ENCODE measurements around the gene ACO2. TPM values are rescaled to one million over a fixed set of nuclear protein-coding genes. Genes with fewer than 3 reads are reported as not detected.
"Not testable (repeated sequence)": the region's sequence is repeated elsewhere in the genome, so short reads cannot be mapped to it uniquely, and the experiment has no call there.

ACO2 gene
- total RNA-seq, 1 experiment from 2014 or later, result 76.7 TPM

DNA sequence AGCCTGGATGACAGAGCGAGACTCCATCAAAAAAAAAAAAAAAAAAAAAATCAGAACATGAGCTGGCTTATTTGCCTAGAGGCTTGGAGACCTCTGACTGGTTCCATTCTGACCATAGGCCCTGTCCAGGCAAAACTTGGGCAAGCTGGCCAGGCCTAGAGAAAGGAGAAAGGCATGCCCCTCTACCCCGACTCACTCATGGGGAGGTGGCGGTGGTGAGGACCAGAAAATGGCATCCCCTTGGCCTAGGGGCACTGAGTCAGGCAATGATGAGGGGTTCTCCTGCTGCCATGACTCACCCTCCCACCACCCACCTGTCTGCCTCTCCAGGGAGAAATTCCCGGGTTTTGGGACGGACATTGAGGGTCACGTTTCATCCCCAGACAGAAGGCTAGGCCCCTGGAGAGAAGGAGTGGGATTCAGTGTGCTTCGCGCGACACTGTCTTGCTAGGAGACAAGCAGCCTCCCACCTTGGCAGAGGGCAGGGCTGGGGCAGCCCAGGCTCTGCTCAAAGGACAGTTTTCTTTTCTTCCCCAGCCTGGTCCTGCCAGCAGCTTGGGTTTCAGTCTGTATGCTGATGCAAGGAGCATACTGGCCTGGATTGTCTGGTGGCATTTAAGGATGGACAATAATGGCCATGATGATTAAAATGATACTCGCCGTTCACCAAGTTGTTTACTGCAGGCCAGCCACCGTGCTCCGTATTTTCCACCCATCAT is 39.5 kb upstream of the ACO2 start:
- H3K27ac ChIP-seq, result no peak overlapping the region
- TF ChIP-seq EZH2 (IDR thresholded peaks at IDR 0.05; ENCODE audit: low read depth), result no peak
- TF ChIP-seq CTCF (conservative IDR thresholded peaks at IDR 0.05), result no peak
- H3K27me3 ChIP-seq (ENCODE audit: insufficient read depth, low read depth), result no peaks in the 10 kb centered on the region
- no peaks in the 10 kb centered on the region for H3K9me2 ChIP-seq (ENCODE audit: insufficient read depth)
- H2AFZ ChIP-seq, result no peak overlapping the region
- H3K9me3 ChIP-seq (ENCODE audit: insufficient read depth, low read depth), result no peaks in the 10 kb centered on the region
- POLR2A ChIA-PET (ENCODE audit: unreplicated experiment), result no interaction called here
- H3K79me2 ChIP-seq (ENCODE audit: low read depth), result no peaks in the 10 kb centered on the region
- peaks cover 17% of the 10 kb centered on the region for H4K20me1 ChIP-seq (ENCODE audit: insufficient read depth)
- peaks cover 41% of the 10 kb centered on the region for H3F3A ChIP-seq (ENCODE audit: insufficient read depth, low read depth)
- DNase-seq, result no peak
- no peak overlapping the region for H3K4me3 ChIP-seq
- BruUV-seq (replicated peaks), result no TSS peak
- intact Hi-C loops (cut with micrococcal nuclease; ENCODE audit: unreplicated experiment), result no loop called here
- H3K4me2 ChIP-seq, result no peak overlapping the region
- 0 out of 2 replicates have a peak, but pooled peaks cover 5% of the 10 kb centered on the region for H3K36me3 ChIP-seq (ENCODE audit: low read depth)
- CTCF ChIA-PET, result interaction anchor here (0.6 kb wide), 1 partner anchor 29 kb away, joined by 3 read pairs; no protein-coding TSS in a partner anchor
- H3K4me1 ChIP-seq (replicated peaks; ENCODE audit: insufficient read depth), result no peaks in the 10 kb centered on the region

DNA sequence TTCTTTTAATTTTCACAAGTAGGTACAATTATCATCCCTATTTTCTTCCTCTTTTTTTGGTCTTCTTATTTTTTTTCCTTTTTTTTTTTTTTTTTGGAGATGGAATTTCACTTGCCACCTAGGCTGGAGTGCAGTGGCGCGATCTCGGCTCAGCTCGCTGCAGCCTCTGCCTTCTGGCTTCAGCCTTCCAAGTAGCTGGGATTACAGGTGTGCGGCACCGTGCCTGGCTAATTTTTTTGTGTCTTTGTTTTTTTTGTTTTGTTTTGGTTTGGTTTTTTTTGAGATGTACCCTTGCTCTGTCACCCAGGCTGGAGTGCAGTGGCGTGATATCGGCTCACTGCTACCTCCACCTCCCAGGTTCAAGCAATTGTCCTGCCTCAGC is 39.0 kb upstream of the ACO2 start:
- no peak overlapping the region for H3K4me2 ChIP-seq
- H3K4me3 ChIP-seq, result no peak overlapping the region
- CTCF ChIA-PET, result no interaction called here
- H3K9me3 ChIP-seq (ENCODE audit: insufficient read depth, low read depth), result no peaks in the 10 kb centered on the region
- H2AFZ ChIP-seq, result no peak overlapping the region
- H3K4me1 ChIP-seq (replicated peaks; ENCODE audit: insufficient read depth), result no peaks in the 10 kb centered on the region
- no peak for DNase-seq
- BruUV-seq (replicated peaks), result no TSS peak
- no peaks in the 10 kb centered on the region for H3K9me2 ChIP-seq (ENCODE audit: insufficient read depth)
- H3F3A ChIP-seq (ENCODE audit: insufficient read depth, low read depth), result peaks cover 41% of the 10 kb centered on the region
- TF ChIP-seq CTCF (conservative IDR thresholded peaks at IDR 0.05), result no peak
- no peak for TF ChIP-seq EZH2 (IDR thresholded peaks at IDR 0.05; ENCODE audit: low read depth)
- peaks cover 22% of the 10 kb centered on the region for H4K20me1 ChIP-seq (ENCODE audit: insufficient read depth)
- no peak overlapping the region for H3K27ac ChIP-seq
- peaks cover 5% of the 10 kb centered on the region for H3K79me2 ChIP-seq (ENCODE audit: low read depth)
- intact Hi-C loops (cut with micrococcal nuclease; ENCODE audit: unreplicated experiment), result no loop called here
- no peaks in the 10 kb centered on the region for H3K27me3 ChIP-seq (ENCODE audit: insufficient read depth, low read depth)
- POLR2A ChIA-PET (ENCODE audit: unreplicated experiment), result no interaction called here
- H3K36me3 ChIP-seq (ENCODE audit: low read depth), result 0 out of 2 replicates have a peak, but pooled peaks cover 5% of the 10 kb centered on the region

- POLR2A ChIA-PET (ENCODE audit: unreplicated experiment), result no interaction called here
- Histone ChIP-seq H3K4me1 (replicated peaks; ENCODE audit: insufficient read depth) (no peaks in the 10 kb centered on the region), H3K9me3 (ENCODE audit: insufficient read depth, low read depth) (no peaks in the 10 kb centered on the region), H3K27ac (no peak overlapping the region), H3K9me2 (ENCODE audit: insufficient read depth) (no peaks in the 10 kb centered on the region), H3F3A (ENCODE audit: insufficient read depth, low read depth) (peaks cover 51% of the 10 kb centered on the region), H3K4me3 (no peak overlapping the region), H3K4me2 (no peak overlapping the region), H3K27me3 (ENCODE audit: insufficient read depth, low read depth) (no peaks in the 10 kb centered on the region), H4K20me1 (ENCODE audit: insufficient read depth) (peaks cover 39% of the 10 kb centered on the region), H2AFZ (no peak overlapping the region), H3K79me2 (ENCODE audit: low read depth) (peaks cover 21% of the 10 kb centered on the region), H3K36me3 (ENCODE audit: low read depth) (peaks cover 21% of the 10 kb centered on the region; the same call in 1 of the 2 replicates)
- CTCF ChIA-PET, result no interaction called here
- no TSS peak for BruUV-seq (replicated peaks)
- DNase-seq, result no peak
- intact Hi-C loops (cut with micrococcal nuclease; ENCODE audit: unreplicated experiment), result no loop called here
- TF ChIP-seq EZH2 (IDR thresholded peaks at IDR 0.05; ENCODE audit: low read depth) (no peak), CTCF (conservative IDR thresholded peaks at IDR 0.05) (no peak)
Observed at GRCh38 chr22:41431656-41432055, 37.3 kb upstream of the ACO2 start.

DNA sequence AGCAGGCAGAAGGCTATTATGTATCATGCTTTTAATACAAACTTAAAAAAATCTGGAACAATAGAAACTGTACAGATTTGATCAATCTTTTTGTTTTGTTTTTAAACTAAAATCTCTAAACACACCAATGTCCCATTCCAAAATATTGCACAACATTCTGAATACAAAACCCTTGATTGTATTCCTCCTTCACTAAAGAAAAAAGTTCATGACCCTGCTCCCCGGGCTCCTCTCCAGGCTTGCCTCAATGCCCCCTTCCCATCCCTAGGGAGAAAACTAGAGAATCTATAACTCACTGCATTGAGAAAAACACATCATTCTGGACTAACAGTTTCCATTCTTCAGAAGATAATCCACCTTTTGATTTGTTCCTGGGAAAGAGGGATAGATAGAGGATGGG is 35.4 kb upstream of the ACO2 start:
- POLR2A ChIA-PET (ENCODE audit: unreplicated experiment); H3K9me2 ChIP-seq (ENCODE audit: insufficient read depth); CTCF ChIA-PET; H3K9me3 ChIP-seq (ENCODE audit: insufficient read depth, low read depth); H3K4me2 ChIP-seq; intact Hi-C loops (cut with micrococcal nuclease; ENCODE audit: unreplicated experiment); H3K4me1 ChIP-seq (replicated peaks; ENCODE audit: insufficient read depth); H3K27me3 ChIP-seq (ENCODE audit: insufficient read depth, low read depth); H2AFZ ChIP-seq; BruUV-seq (replicated peaks); H3K4me3 ChIP-seq; DNase-seq; H3K27ac ChIP-seq: not testable (repeated sequence)
- peaks cover 35% of the 10 kb centered on the region for H3K36me3 ChIP-seq (ENCODE audit: low read depth)
- H3K79me2 ChIP-seq (ENCODE audit: low read depth), result peaks cover 36% of the 10 kb centered on the region
- peaks cover 61% of the 10 kb centered on the region for H3F3A ChIP-seq (ENCODE audit: insufficient read depth, low read depth)
- H4K20me1 ChIP-seq (ENCODE audit: insufficient read depth), result peaks cover 55% of the 10 kb centered on the region

- H3K9me3 ChIP-seq (ENCODE audit: insufficient read depth, low read depth); CTCF ChIA-PET; BruUV-seq (replicated peaks); H3K4me1 ChIP-seq (replicated peaks; ENCODE audit: insufficient read depth); H3K9me2 ChIP-seq (ENCODE audit: insufficient read depth); H3K27me3 ChIP-seq (ENCODE audit: insufficient read depth, low read depth); intact Hi-C loops (cut with micrococcal nuclease; ENCODE audit: unreplicated experiment); H2AFZ ChIP-seq; DNase-seq; H3K27ac ChIP-seq; H3K4me3 ChIP-seq; POLR2A ChIA-PET (ENCODE audit: unreplicated experiment); H3K4me2 ChIP-seq: not testable (repeated sequence)
- Histone ChIP-seq H3K36me3 (ENCODE audit: low read depth) (peaks cover 35% of the 10 kb centered on the region), H4K20me1 (ENCODE audit: insufficient read depth) (peaks cover 64% of the 10 kb centered on the region), H3K79me2 (ENCODE audit: low read depth) (peaks cover 45% of the 10 kb centered on the region), H3F3A (ENCODE audit: insufficient read depth, low read depth) (peaks cover 67% of the 10 kb centered on the region)
Observed at GRCh38 chr22:41434361-41435003, 34.4 kb upstream of the ACO2 start.
